Nucleus accumbens (tissue), 56 donors: ENCODE data around the gene SNX3.
A peak's percentile ranks its signal among the peaks of the same experiment; 100 is the strongest.
"Not testable (repeated sequence)": the region's sequence is repeated elsewhere in the genome, so short reads cannot be mapped to it uniquely, and the experiment has no call there.

Source experiments
- DNase-seq, 56 donors: peaks; one replicate each; lab custom pipeline; 2025; lab: John Stamatoyannopoulos, UW

Gene SNX3

DNA sequence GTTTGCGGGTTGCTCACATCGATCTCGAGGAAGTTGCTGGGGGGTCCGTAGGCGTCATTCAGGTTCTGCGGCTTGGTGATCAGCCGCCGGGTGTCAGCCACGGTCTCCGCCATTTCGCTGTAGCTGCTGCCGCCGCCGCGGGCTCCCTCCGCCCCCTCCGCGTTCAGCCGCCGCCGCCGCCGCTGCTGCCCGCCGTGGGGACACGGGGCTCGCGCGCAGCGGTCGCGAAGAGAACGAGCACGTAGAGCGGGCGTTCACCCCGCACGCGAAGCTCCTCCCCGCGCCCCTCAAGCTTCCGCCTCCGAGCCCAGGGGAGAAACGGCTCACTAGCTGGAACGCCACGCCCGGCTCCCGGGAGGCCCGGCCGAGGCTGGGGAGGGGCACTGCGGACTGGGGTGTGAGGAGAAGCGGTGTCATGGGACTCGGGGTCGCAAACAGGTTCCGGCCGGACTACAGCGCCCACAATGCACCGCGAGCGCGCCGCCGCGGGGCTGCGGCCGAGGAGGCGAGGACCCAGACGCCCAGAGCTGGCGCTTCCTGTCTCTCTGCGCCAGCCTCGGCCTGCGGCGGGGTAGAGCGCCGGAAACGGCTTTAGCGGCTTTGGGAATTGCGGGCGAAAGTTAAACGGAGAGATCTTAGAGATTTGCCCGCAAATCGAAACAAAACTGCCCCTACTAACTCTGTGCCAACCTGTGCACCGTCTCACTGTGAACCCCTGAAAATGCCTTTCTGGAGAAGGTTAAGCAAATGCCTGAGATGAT is at the start of gene SNX3:
Gene SNX3 (minus strand): TSS at position 232 of the 761 bp plus-strand sequence. CDS start 119 bp downstream, at position 113.
- DNase-seq: peak; percentile 43 to 95 (median 88)

DNA sequence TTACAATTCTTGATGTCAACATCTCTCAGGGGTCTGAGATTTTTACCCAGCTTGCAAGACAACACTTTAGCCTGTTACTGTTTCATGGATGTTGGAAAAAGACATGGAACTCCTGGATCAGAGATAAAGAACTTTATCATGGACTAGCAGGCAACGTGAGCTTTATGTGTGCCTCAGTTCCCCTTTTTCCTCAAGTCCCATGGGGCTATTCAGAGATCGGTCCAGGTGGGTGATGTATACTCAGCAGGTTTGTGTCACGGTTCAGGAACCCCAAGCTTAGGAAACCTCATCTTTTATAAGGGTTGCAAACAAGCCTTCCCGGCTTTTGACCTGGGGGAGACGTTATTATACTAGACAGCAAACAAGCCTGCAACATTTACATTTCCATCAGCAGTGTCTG is 49.0 kb upstream of the SNX3 start:
- no peak for DNase-seq

DNA sequence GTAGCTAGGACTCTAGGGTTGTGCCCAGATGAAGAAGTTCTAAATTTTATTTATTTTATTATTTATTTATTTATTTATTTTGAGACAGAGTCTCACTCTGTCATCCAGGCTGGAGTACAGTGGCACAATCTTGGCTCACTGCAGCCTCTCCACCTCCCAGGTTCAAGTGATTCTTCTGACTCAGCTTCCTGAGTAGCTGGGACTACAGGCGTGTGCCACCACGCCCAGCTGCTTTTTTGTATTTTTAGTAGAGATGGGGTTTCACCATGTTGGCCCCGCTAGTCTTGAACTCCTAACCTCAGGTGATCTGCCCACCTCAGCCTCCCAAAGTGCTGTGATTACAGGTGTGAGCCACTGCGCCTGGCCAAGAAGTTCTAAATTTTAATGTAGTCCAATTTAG is 47.8 kb upstream of the SNX3 start:
- not testable (repeated sequence) for DNase-seq

DNA sequence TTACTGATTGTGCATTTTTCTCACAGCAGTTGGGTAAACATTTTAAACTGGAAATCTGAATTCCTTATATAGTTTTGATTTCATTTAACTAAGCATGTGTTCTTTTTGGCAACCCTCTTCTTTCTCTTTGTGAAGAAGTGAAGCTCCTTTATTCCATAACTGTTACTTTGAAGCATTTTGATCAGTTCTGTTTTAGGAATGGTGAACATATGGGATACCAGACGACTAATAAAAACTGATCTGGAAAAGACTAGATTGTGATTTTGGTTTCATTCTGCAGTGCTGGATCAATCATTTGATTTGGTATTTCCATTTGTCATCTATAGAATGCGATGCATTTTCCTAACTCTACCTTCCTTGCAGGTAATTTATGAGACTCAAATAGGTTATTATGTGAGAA is 43.8 kb upstream of the SNX3 start:
- no peak for DNase-seq

DNA sequence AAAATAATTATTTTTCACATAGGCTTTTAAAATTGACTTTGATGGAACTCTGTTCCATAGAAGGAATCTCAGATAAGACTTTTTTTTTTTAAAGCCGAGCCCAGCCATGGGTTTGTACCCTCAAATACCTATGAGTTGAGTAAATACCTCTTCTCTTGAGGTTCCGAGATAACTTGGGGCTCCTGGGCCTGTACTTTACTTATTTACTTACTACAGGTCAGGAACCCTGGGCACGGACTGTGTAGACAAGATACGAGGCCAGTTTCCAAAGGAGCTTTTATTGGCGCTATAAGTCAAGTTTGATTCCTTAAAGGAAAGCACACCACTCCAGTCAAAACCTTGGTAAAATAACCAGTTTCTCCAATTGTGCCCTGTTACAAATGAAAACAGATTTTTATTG is 41.5 kb upstream of the SNX3 start:
- no peak for DNase-seq

DNA sequence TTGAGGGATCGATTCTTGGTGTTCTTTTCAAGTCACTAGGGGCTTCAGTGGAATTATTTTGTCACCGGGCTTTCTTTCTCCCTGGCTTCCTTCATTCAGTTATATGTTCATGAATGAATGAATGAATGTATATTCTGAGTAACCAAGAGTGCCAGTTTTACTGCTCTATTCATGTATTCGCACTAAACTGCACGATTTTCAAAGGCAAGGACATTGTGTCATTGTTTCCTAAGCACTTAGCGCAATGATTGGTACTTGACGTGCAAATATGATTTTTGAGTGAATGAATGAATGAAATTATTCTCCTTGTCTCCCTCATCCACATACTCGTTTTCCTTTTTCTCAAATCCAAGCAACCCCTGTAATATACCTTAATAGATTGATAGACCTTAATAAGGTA is 34.8 kb upstream of the SNX3 start:
- no peak for DNase-seq

DNA sequence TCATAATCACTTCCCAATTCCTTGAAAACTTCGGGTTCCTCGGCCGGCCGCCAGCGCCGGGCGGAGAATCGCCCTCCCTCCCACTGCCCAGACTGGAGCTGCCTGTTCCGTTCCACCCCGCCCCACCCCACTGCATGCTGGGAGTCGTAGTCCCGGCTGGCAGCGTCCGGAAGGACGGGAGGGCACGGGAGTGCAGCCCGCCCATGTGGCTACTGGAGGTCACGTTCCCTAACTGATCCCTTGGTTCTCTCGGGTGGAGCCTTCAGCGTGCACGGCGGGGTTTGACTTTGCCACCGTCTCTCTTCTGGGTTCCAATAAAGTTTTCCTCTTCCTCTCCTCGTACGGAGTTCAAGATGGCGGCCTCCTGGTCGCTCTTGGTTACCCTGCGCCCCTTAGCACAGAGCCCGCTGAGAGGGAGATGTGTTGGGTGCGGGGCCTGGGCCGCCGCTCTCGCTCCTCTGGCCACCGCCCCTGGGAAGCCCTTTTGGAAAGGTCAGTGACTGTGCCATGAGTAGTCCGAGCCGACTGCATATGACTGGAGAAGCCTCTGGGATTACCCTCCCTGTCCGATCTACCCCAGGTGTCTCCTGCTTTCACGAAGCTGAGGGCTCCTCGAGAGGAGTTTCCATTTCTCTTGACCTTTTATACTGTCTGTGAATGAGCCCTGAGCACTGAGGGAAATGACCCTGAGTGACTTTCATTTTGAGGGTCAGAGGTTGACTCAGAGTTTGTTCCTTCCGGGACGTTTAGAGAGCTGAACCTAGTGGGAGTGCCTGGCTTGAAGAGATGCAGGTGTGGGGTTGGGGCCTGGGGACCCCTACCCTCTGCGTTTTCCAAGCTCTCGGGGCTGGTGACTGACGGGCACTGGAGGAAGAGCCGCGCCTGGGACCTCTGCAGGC is 34.1 kb upstream of the SNX3 start, which contains the start of gene AFG1L:
Gene AFG1L (plus strand): TSS at position 328 of the 899 bp plus-strand sequence. CDS start 26 bp downstream, at position 354.
- DNase-seq: peak; percentile 53 to 95 (median 90)

DNA sequence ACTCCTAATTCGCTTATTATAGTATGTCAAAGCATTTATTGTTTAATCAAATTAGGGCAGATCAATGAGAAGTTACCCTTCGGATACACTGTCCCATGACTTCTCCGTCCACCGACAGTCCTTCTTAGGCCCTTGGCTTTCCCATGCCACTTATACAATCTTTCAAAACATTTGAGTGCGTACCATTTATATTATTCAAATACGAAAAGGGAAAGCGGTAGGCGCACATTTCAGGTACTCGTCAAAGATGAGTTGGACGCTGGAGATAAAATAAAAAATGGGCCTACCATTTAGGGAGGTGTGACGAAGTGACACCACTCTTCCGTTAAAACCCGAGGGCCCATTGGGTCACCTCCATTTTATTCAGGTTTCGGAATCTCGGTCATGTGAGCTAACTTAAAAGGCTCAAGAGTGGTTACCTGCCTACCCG is 33.5 kb upstream of the SNX3 start:
- no peak for DNase-seq

DNA sequence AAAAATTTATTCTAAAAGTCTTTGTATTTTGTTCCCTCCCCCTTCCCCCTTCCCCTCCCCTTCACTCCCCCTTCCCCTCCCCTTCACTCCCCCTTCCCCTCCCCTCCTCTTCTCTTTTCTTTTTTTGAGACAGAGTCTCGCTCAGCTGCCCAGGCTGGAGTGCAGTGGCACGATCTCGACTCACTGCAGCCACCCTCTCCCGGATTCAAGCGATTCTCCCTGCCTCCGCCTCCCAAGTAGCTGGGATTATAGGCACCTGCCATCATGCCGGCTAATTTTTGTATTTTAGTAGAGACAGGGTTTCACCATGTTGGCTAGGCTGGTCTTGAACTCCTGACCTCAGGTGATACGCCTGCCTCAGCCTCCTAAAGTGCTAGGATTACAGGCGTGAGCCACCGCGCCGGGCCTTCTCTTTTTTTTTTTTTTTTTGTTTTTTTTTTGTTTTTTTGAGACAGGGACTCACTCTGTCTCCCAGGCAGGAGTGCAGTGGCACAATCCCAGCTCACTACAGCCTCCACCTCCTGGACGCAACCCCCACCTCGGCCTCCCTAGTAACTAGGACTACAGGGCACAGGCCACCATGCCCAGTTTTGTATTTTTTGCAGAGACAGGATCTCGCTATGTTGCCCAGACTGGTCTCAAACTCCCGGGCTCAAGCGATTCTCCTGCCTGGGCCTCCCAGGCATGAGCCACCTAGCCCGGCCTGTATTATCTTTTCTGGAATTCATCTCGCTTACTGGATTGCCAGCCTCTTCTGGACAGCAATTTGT is 32.9 kb upstream of the SNX3 start:
- DNase-seq: peak in 4 of 56 donors; percentile 1 to 20 (median 6)

DNA sequence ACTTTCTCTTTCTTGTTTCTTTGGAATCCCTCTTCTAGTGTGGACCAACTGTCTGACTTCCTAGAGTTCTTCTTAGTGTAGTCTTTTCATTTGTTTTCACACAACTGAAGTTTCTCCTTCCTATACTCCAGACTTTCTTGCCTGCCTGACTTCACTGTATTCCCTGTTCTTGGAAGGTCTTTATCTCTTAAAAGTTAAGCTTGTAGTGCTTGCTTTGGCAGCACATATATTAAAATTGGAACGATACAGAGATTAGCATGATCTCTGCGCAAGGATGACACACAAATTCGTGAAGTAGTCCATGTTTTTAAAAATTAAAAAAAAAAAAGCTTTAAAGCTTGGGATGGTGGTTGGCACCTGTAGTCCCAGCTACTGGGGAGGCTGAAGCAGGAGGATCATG is 31.7 kb upstream of the SNX3 start:
- DNase-seq: not testable (repeated sequence)

DNA sequence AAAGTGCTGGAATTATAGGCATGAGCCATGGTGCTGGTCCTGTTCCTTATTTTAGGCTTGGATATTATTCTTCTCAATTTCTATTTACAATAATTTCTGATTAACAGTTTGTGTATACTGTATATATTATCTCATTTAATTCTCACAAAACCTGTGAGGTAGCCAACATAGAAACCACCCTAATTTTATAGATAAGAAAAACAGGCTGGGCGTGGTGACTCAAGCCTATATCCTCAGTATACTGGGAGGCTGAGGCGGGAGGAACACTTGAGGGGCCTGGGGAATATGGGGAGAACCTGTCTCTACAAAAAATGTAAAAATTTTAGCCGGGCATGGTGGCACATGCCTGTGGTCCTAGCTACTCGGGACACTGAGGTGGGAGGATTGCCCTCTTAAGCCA is 30.3 kb upstream of the SNX3 start:
- DNase-seq: no peak

DNA sequence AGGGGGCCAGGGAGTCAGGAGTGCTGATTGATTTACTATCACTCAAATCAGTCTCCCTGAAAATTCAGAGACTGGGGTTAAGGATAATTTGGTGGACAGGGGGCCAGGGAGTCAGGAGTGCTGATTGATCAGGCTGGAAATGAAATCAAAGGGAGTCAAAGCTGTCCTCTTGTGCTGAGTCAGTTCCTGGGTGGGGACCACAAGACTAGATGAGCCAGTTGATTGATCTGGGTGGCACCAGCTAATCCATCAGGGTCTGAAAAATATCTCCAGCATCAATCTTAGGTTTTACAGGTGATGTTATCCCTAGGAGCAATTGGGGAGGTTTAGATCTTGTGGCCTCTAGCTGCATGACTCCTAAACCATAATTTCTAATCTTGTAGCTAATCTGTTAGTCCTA is 27.9 kb upstream of the SNX3 start:
- no peak for DNase-seq

DNA sequence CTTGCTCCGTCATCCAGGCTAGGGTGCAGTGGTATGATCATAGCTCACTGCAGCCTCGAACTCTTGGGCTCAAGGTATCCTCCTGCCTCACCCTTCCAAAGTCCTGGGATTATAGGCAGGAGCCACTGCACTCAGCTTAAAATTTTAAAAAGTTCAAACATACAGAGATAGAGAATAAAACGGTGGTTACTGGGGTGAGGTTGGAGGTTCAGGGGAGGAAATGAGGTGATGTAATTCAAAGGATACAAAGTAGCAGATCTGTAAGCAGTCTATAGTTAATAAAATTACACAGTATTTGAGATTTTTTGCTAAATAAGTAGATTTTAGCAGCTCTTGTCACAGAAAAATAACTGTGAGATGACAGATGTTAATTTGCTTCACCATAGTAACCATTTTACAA is 26.5 kb upstream of the SNX3 start:
- no peak for DNase-seq

DNA sequence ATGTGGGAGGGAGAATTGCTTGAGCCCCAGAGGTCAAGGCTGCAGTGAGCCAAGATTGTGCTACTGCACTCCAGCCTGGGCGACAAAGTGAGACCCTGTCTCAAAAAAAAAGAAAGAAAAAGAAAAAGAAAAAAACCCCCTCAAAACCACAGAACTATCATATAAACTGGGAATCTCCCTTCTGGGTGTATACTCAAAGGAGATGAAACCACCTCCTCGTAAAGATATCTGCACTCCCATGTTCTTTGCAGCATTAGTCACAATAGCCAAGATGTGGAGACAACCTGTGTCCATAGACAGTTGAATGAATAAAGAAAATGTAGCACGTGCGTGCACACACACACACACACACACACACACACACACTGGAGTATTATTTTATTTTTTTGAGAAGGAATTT is 25.5 kb upstream of the SNX3 start:
- no peak for DNase-seq

DNA sequence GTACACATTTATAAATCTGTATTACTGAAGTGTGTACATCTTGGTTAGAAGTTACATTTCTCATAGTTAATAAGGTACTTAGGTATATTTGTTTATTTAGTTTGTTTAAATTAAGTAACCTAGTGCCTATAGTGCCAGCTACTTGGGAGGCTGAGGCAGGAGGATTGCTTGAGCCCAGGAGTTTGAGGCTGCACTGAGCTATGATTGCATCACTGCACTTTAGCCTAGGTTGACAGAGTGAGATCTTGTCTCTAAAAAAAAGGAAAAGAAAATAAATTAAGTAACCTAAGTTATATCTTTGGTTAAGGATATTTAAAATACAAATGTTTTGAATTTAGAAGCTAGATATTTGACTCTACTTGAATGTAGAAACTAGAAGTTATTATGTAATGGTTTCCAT is 24.5 kb upstream of the SNX3 start:
- DNase-seq: no peak

DNA sequence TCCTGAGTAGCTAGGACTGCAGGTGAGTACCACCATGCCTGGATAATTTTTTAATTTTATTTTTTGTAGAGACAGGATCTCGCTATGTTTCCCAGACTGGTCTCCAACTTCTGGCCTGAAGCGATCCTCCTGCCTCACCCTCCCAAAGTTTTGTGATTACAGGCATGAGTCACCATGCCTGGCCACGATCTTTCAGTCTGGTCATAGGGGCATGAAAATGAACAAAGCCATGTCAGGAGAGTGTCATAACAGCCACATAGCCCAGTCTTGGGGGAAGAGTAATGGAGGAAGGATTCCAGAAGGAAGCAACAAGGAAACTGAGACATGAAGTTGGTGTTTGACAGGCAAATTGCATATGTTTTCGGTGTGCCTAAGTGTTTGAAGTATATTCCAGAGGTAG is 17.0 kb upstream of the SNX3 start:
- DNase-seq: no peak

DNA sequence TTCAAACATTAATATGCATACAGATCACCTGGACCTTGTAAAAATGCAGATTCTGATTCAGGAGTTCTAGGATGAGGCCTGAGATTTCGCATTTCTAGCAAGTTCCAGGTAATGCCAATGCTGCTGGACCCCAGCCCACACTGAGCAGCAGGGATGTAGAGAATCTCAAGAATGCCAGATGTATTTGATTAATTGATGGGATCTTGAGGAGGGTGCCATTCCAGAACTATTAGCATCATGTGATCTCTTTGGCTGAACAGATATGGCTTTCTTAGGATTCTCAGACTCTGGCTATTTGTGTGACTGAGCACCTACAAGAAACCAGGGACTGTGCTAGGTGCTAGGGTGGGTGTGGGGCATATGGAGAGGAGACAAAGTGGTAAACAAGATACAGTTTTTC is 16.5 kb upstream of the SNX3 start:
- DNase-seq: no peak

DNA sequence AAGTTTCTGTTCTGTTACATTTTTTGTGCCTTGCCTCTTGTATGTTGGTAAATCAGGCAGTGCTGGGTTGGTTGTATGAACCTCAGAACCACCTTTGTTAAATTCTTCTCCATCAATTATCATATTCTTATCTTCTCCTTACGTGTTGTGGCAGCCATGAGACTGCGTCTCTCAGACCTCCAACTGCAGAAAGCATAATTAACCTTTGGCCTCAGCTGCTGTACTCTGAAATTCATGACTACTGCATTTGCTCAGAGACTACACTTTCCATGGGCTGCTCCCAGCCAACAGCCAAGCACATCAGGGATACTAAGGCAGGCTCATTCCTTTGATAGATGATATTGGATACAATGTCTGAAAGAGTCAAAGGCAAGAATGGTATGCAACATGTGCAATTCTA is 15.1 kb upstream of the SNX3 start:
- DNase-seq: no peak

DNA sequence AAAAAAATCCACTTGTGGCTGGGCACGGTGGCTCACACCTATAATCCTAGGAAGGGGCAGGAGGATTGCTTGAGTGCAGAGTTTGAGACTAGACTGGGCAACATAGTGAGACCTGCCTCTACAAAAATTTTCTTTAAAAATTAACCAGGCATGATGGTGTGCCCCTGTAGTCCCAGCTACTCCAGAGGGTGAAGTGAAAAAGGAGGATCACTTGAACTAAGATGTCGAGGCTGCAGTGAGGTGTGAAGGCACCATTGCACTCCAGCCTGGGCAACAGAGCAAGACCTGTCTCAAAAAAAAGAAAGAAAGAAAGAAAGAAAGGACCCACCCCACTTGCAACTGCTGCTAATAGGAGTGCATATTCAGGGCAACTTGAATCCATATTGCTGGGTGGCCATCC is 13.7 kb upstream of the SNX3 start:
- DNase-seq: no peak

DNA sequence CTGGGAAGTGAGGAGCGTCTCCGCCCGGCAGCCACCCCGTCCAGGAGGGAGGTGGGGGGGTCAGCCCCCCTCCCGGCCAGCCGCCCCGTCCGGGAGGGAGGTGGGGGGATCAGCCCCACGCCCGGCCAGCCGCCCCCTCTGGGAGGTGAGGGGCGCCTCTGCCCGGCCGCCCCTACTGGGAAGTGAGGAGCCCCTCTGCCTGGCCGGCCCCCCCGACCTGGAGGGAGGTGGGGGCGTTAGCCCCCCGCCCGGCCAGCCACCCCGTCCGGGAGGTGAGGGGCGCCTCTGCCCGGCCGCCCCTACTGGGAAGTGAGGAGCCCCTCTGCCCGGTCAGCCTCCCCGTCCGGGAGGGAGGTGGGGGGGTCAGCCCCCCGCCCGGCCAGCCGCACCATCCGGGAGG is 9.1 kb upstream of the SNX3 start:
- DNase-seq: not testable (repeated sequence)

DNA sequence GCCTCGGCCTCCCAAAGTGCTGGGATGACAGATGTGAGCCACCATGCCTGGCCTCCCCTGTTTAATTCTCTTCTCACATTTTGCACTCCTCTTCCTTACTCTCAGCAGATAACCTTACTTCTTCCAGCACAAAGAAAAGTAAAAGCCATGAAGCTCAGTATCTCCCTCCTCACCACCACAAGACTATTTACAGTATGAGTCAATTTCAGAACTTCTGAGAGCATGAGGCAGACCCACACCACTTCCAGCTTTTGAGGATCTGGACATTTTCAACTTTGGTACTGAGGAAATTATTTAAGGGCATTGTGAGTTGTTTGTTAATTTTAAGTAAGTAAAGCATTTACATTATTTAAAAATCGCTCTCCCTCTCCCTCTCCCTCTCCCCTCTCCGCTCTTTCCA is 8.0 kb upstream of the SNX3 start:
- DNase-seq: no peak
